Effector memory CD8-positive, alpha-beta T cell (primary cell): ENCODE measurements around the gene HSD17B7.
"Not testable (repeated sequence)": the region's sequence is repeated elsewhere in the genome, so short reads cannot be mapped to it uniquely, and the experiment has no call there.

Experiments used
- ATAC-seq: fragments of 150-1000 bp; cut with Tn5 transposase; replicated peaks from 2 replicates; pipeline ENCODE4 v1.10.0; 2021; ENCODE audit warnings: mild to moderate bottlenecking, moderate library complexity
- DNase-seq, 3 experiments: peaks; one replicate each; pipeline ENCODE4 v3.0.0; 2021
- H3K27ac Mint-ChIP-seq, 2 donors: one replicate each; pipeline ENCODE4 v1.8.0; 2022; ENCODE audit warnings: mild to moderate bottlenecking in 2 of 2, mixed read lengths in 2 of 2, moderate library complexity in 2 of 2
- H3K27me3 Mint-ChIP-seq, 2 donors: one replicate each; pipeline ENCODE4 v1.8.0; 2022; ENCODE audit warnings: mixed read lengths in 2 of 2
- H3K36me3 Mint-ChIP-seq: one replicate; pipeline ENCODE4 v1.8.0; 2022; ENCODE audit warnings: mild to moderate bottlenecking, moderate library complexity, mixed read lengths; ENCODE audit not compliant: insufficient read depth
- H3K4me1 Mint-ChIP-seq, 2 donors: one replicate each; pipeline ENCODE4 v1.8.0; 2022; ENCODE audit warnings: low read depth in 2 of 2, mixed read lengths in 2 of 2
- H3K4me3 Mint-ChIP-seq, 2 donors: one replicate each; pipeline ENCODE4 v1.8.0; 2022; ENCODE audit warnings: mild to moderate bottlenecking in 2 of 2, mixed read lengths in 2 of 2, moderate library complexity in 2 of 2
- H3K9me3 Mint-ChIP-seq, 2 donors: one replicate each; pipeline ENCODE4 v1.8.0; 2022; ENCODE audit warnings: mixed read lengths in 2 of 2
- total RNA-seq, 9 experiments: gene quantifications; one replicate each; lab custom pipeline; 2026; lab: John Stamatoyannopoulos, UW

HSD17B7 gene
- 12.9 to 29.9 (median 21.5) reads per million in 9 experiments for total RNA-seq

GRCh38 chr1:162790303-162790984 lies at the start of gene HSD17B7:
HSD17B7 (plus strand) TSS chr1:162790702; CDS start chr1:162790801, 99 bp downstream.
- not testable (repeated sequence) for H3K4me1 Mint-ChIP-seq, H3K9me3 Mint-ChIP-seq, H3K27me3 Mint-ChIP-seq
- DNase-seq: peak; percentile 59 to 73 (median 63)
- ATAC-seq: peak; percentile 96
- peak within 1 kb of the TSS; percentile 88 to 89 for H3K4me3 Mint-ChIP-seq
- H3K36me3 Mint-ChIP-seq: peaks cover 25% of the 10 kb centered on the region
- H3K27ac Mint-ChIP-seq: peak within 1 kb of the TSS; percentile 95 to 96

GRCh38 chr1:162740755-162741154 lies 49.7 kb upstream of the HSD17B7 start:
- H3K27ac Mint-ChIP-seq: no peak overlapping the region
- no peaks in the 10 kb centered on the region for H3K9me3 Mint-ChIP-seq
- no peaks in the 10 kb centered on the region for H3K36me3 Mint-ChIP-seq
- no peak overlapping the region for H3K4me3 Mint-ChIP-seq
- no peak for DNase-seq
- H3K27me3 Mint-ChIP-seq: peaks cover 0 to under 1% of the 10 kb centered on the region in 2 donors
- no peaks in the 10 kb centered on the region for H3K4me1 Mint-ChIP-seq
- ATAC-seq: no peak

GRCh38 chr1:162741574-162741973 lies 48.9 kb upstream of the HSD17B7 start:
- H3K9me3 Mint-ChIP-seq: no peaks in the 10 kb centered on the region
- no peak overlapping the region for H3K4me3 Mint-ChIP-seq
- H3K27ac Mint-ChIP-seq: no peak overlapping the region
- H3K36me3 Mint-ChIP-seq: no peaks in the 10 kb centered on the region
- no peaks in the 10 kb centered on the region for H3K4me1 Mint-ChIP-seq
- DNase-seq: no peak
- peaks cover under 1 to 9% of the 10 kb centered on the region in 2 donors for H3K27me3 Mint-ChIP-seq
- no peak for ATAC-seq

GRCh38 chr1:162746264-162746942 lies 44.1 kb upstream of the HSD17B7 start:
- not testable (repeated sequence) for ATAC-seq

GRCh38 chr1:162753001-162753658 lies 37.4 kb upstream of the HSD17B7 start:
- Mint-ChIP-seq H3K9me3 (no peaks in the 10 kb centered on the region), H3K4me1 (no peaks in the 10 kb centered on the region), H3K27me3 (peaks cover 13 to 18% of the 10 kb centered on the region in 2 donors), H3K27ac (no peak overlapping the region), H3K36me3 (no peaks in the 10 kb centered on the region), H3K4me3 (no peak overlapping the region)
- ATAC-seq: no peak
- no peak for DNase-seq

More at GRCh38 chr1:162746264-162746942, 44.1 kb upstream of the HSD17B7 start:
- not testable (repeated sequence) for H3K9me3 Mint-ChIP-seq, DNase-seq, H3K4me3 Mint-ChIP-seq, H3K36me3 Mint-ChIP-seq, H3K4me1 Mint-ChIP-seq, H3K27ac Mint-ChIP-seq
- H3K27me3 Mint-ChIP-seq: peaks cover 25 to 42% of the 10 kb centered on the region in 2 donors

GRCh38 chr1:162753998-162754585 lies 36.4 kb upstream of the HSD17B7 start:
- Mint-ChIP-seq H3K4me3 (no peak overlapping the region), H3K4me1 (no peaks in the 10 kb centered on the region), H3K9me3 (no peaks in the 10 kb centered on the region), H3K27me3 (peaks cover 4 to 8% of the 10 kb centered on the region in 2 donors), H3K27ac (no peak overlapping the region), H3K36me3 (no peaks in the 10 kb centered on the region)
- DNase-seq (no peak), ATAC-seq (no peak)

- no peak overlapping the region for H3K4me3 Mint-ChIP-seq
- no peak for ATAC-seq
- no peaks in the 10 kb centered on the region for H3K27me3 Mint-ChIP-seq
- no peaks in the 10 kb centered on the region for H3K9me3 Mint-ChIP-seq
- no peaks in the 10 kb centered on the region for H3K4me1 Mint-ChIP-seq
- no peak for DNase-seq
- H3K27ac Mint-ChIP-seq: no peak overlapping the region
- H3K36me3 Mint-ChIP-seq: no peaks in the 10 kb centered on the region
Observed at GRCh38 chr1:162755306-162755705, 35.2 kb upstream of the HSD17B7 start.

- H3K36me3 Mint-ChIP-seq: no peaks in the 10 kb centered on the region
Observed at GRCh38 chr1:162756523-162756922, 34.0 kb upstream of the HSD17B7 start.

GRCh38 chr1:162757476-162757875 lies 33.0 kb upstream of the HSD17B7 start:
- no peak overlapping the region for H3K4me3 Mint-ChIP-seq
- H3K4me1 Mint-ChIP-seq: no peaks in the 10 kb centered on the region
- no peak for ATAC-seq
- no peak overlapping the region for H3K27ac Mint-ChIP-seq
- no peaks in the 10 kb centered on the region for H3K27me3 Mint-ChIP-seq
- H3K36me3 Mint-ChIP-seq: no peaks in the 10 kb centered on the region
- no peak for DNase-seq
- no peaks in the 10 kb centered on the region for H3K9me3 Mint-ChIP-seq

More at GRCh38 chr1:162756523-162756922, 34.0 kb upstream of the HSD17B7 start:
- no peak for ATAC-seq
- Mint-ChIP-seq H3K27ac (no peak overlapping the region), H3K9me3 (no peaks in the 10 kb centered on the region), H3K27me3 (no peaks in the 10 kb centered on the region), H3K4me3 (no peak overlapping the region), H3K4me1 (no peaks in the 10 kb centered on the region)
- DNase-seq: no peak

- ATAC-seq (no peak), DNase-seq (no peak)
- Mint-ChIP-seq H3K27me3 (peaks cover 0 to 17% of the 10 kb centered on the region in 2 donors), H3K9me3 (no peaks in the 10 kb centered on the region), H3K36me3 (no peaks in the 10 kb centered on the region), H3K4me1 (no peaks in the 10 kb centered on the region), H3K27ac (no peak overlapping the region), H3K4me3 (no peak overlapping the region)
Observed at GRCh38 chr1:162765788-162766187, 24.7 kb upstream of the HSD17B7 start.

- peaks cover 0 to 19% of the 10 kb centered on the region in 2 donors for H3K27me3 Mint-ChIP-seq
- H3K36me3 Mint-ChIP-seq: no peaks in the 10 kb centered on the region
- no peaks in the 10 kb centered on the region for H3K4me1 Mint-ChIP-seq
- ATAC-seq (no peak), DNase-seq (no peak)
- H3K4me3 Mint-ChIP-seq: no peak overlapping the region
- H3K27ac Mint-ChIP-seq: no peak overlapping the region
- H3K9me3 Mint-ChIP-seq: no peaks in the 10 kb centered on the region
Observed at GRCh38 chr1:162772571-162773154, 17.8 kb upstream of the HSD17B7 start.

GRCh38 chr1:162774007-162774406 lies 16.5 kb upstream of the HSD17B7 start:
- DNase-seq: no peak
- Mint-ChIP-seq H3K4me1 (no peaks in the 10 kb centered on the region), H3K4me3 (no peak overlapping the region), H3K9me3 (no peaks in the 10 kb centered on the region), H3K27ac (no peak overlapping the region), H3K36me3 (no peaks in the 10 kb centered on the region), H3K27me3 (peaks cover 0 to 14% of the 10 kb centered on the region in 2 donors)
- no peak for ATAC-seq

GRCh38 chr1:162779043-162779442 lies 11.5 kb upstream of the HSD17B7 start:
- Mint-ChIP-seq H3K36me3 (no peaks in the 10 kb centered on the region), H3K27ac (no peak overlapping the region), H3K9me3 (no peaks in the 10 kb centered on the region), H3K4me3 (no peak overlapping the region), H3K27me3 (peaks cover 14 to 33% of the 10 kb centered on the region in 2 donors), H3K4me1 (no peaks in the 10 kb centered on the region)
- DNase-seq (no peak), ATAC-seq (no peak)
